Karpas-422 (cell line): ENCODE measurements around the gene CRYAA. TPM values are rescaled to one million over a fixed set of nuclear protein-coding genes. Genes with fewer than 3 reads are reported as not detected.

Experiments used
- DNase-seq: peaks from one replicate; pipeline ENCODE4 v3.0.0-alpha.2; 2015
- H2AFZ ChIP-seq: fragments of 200-600 bp; sonication (generic); 2 replicates; pipeline ENCODE4 v1.6.1; 2014; ENCODE audit warnings: antibody characterized with exemption, low read length, mixed read lengths
- H3K27ac ChIP-seq: fragments of 200-600 bp; sonication (generic); 2 replicates; pipeline ENCODE4 v1.5.1; 2014; ENCODE audit warnings: mild to moderate bottlenecking, low read length, moderate library complexity
- H3K27me3 ChIP-seq: fragments of 200-600 bp; sonication (generic); 2 replicates; pipeline ENCODE4 v1.6.1; 2014; ENCODE audit warnings: low read length, mixed read lengths
- H3K36me3 ChIP-seq: fragments of 200-600 bp; sonication (generic); 2 replicates; pipeline ENCODE4 v1.6.1; 2014; ENCODE audit warnings: low read length, mixed read lengths; ENCODE audit not compliant: insufficient read depth
- H3K4me1 ChIP-seq: fragments of 200-600 bp; sonication (generic); 2 replicates; pipeline ENCODE4 v1.6.1; 2014; ENCODE audit warnings: mild to moderate bottlenecking, low read length, mixed read lengths
- H3K4me2 ChIP-seq: fragments of 200-600 bp; sonication (generic); 2 replicates; pipeline ENCODE4 v1.6.1; 2014; ENCODE audit warnings: low read length, low read depth, mild to moderate bottlenecking; ENCODE audit not compliant: poor library complexity, severe bottlenecking
- H3K4me3 ChIP-seq: fragments of 200-600 bp; sonication (generic); 2 replicates; pipeline ENCODE4 v1.5.1; 2014; ENCODE audit warnings: mild to moderate bottlenecking, antibody characterized with exemption, low read length, mixed read lengths
- H3K79me2 ChIP-seq: fragments of 200-600 bp; sonication (generic); 2 replicates; pipeline ENCODE4 v1.6.1; 2014; ENCODE audit warnings: mild to moderate bottlenecking, low read length, mixed read lengths
- H3K9ac ChIP-seq: fragments of 200-600 bp; sonication (generic); 2 replicates; pipeline ENCODE4 v1.6.0; 2014; ENCODE audit warnings: low read length
- H3K9me2 ChIP-seq: fragments of 200-600 bp; sonication (generic), shearing (Covaris generic); replicated peaks from 2 replicates; pipeline ENCODE4 v1.6.0; 2014; ENCODE audit warnings: mild to moderate bottlenecking, low read length, moderate library complexity; ENCODE audit not compliant: insufficient read depth
- H3K9me3 ChIP-seq: fragments of 300-700, 200-600 bp; sonication (generic); 2 replicates; pipeline ENCODE4 v1.6.1; 2014; ENCODE audit warnings: low read length, mixed read lengths
- H4K20me1 ChIP-seq: fragments of 200-600 bp; sonication (generic); 2 replicates; pipeline ENCODE4 v1.6.1; 2014; ENCODE audit warnings: mild to moderate bottlenecking, antibody characterized with exemption, low read length, low read depth; ENCODE audit not compliant: insufficient read depth
- total RNA-seq: library from RNA; depleted of rRNA; stranded (reverse); fragments of >200 nt; shearing (Covaris generic); gene quantifications from 2 replicates; pipeline ENCODE4 v1.2.3, GENCODE V29; 2014; ENCODE audit warnings: low replicate concordance

CRYAA gene
- total RNA-seq, 1 experiment from 2014 or later = not detected

- no peaks in the 10 kb centered on the region for H3K9me2 ChIP-seq
- H3K4me2 ChIP-seq = no peak overlapping the region
- H3K27me3 ChIP-seq = no peaks in the 10 kb centered on the region
- peaks cover 36% of the 10 kb centered on the region for H3K9me3 ChIP-seq
- no peak overlapping the region for H3K27ac ChIP-seq
- no peaks in the 10 kb centered on the region for H4K20me1 ChIP-seq
- no peak overlapping the region for H2AFZ ChIP-seq
- peaks cover 6% of the 10 kb centered on the region; the same call in 1 of the 2 replicates for H3K36me3 ChIP-seq
- H3K4me3 ChIP-seq = no peak overlapping the region
- no peak overlapping the region for H3K9ac ChIP-seq
- peaks cover 2% of the 10 kb centered on the region for H3K4me1 ChIP-seq
- no peaks in the 10 kb centered on the region for H3K79me2 ChIP-seq
- DNase-seq = no peak
Observed at GRCh38 chr21:43201491-43201890, 32.7 kb downstream of the CRYAA start.

- no peak overlapping the region for H3K4me2 ChIP-seq
- peaks cover 6% of the 10 kb centered on the region; the same call in 1 of the 2 replicates for H3K36me3 ChIP-seq
- no peaks in the 10 kb centered on the region for H3K79me2 ChIP-seq
- no peak overlapping the region for H3K9ac ChIP-seq
- H3K4me1 ChIP-seq = no peaks in the 10 kb centered on the region
- H2AFZ ChIP-seq = no peak overlapping the region
- no peaks in the 10 kb centered on the region for H3K27me3 ChIP-seq
- H3K4me3 ChIP-seq = no peak overlapping the region
- H3K9me2 ChIP-seq = no peaks in the 10 kb centered on the region
- H3K27ac ChIP-seq = no peak overlapping the region
- H3K9me3 ChIP-seq = peaks cover 25% of the 10 kb centered on the region
- DNase-seq = no peak
- no peaks in the 10 kb centered on the region for H4K20me1 ChIP-seq
Observed at GRCh38 chr21:43203591-43203990, 34.8 kb downstream of the CRYAA start.

- no peaks in the 10 kb centered on the region for H3K27me3 ChIP-seq
- no peak overlapping the region for H3K27ac ChIP-seq
- H3K9ac ChIP-seq = no peak overlapping the region
- no peaks in the 10 kb centered on the region for H3K9me2 ChIP-seq
- H2AFZ ChIP-seq = no peak overlapping the region
- H3K4me1 ChIP-seq = no peaks in the 10 kb centered on the region
- peaks cover 14% of the 10 kb centered on the region for H3K9me3 ChIP-seq
- no peak overlapping the region for H3K4me3 ChIP-seq
- H3K36me3 ChIP-seq = peaks cover 6% of the 10 kb centered on the region; the same call in 1 of the 2 replicates
- DNase-seq = no peak
- no peak overlapping the region for H3K4me2 ChIP-seq
- H3K79me2 ChIP-seq = no peaks in the 10 kb centered on the region
- no peaks in the 10 kb centered on the region for H4K20me1 ChIP-seq
Observed at GRCh38 chr21:43204638-43205037, 35.8 kb downstream of the CRYAA start.

- Histone ChIP-seq H2AFZ (no peak overlapping the region), H3K9me2 (no peaks in the 10 kb centered on the region), H3K9me3 (peaks cover 3% of the 10 kb centered on the region), H3K4me3 (no peak overlapping the region), H3K79me2 (no peaks in the 10 kb centered on the region), H3K4me2 (no peak overlapping the region), H3K36me3 (peaks cover 2% of the 10 kb centered on the region; the same call in 1 of the 2 replicates), H3K9ac (no peak overlapping the region), H3K27me3 (no peaks in the 10 kb centered on the region), H4K20me1 (no peaks in the 10 kb centered on the region), H3K4me1 (no peaks in the 10 kb centered on the region), H3K27ac (no peak overlapping the region)
- DNase-seq = no peak
Observed at GRCh38 chr21:43206231-43207042, 37.6 kb downstream of the CRYAA start.

- H3K9ac ChIP-seq = no peak overlapping the region
- H3K4me3 ChIP-seq = no peak overlapping the region
- no peaks in the 10 kb centered on the region for H3K36me3 ChIP-seq
- H3K4me1 ChIP-seq = no peaks in the 10 kb centered on the region
- peaks cover 3% of the 10 kb centered on the region; the same call in 1 of the 2 replicates for H3K9me3 ChIP-seq
- no peak overlapping the region for H2AFZ ChIP-seq
- H4K20me1 ChIP-seq = no peaks in the 10 kb centered on the region
- H3K27me3 ChIP-seq = no peaks in the 10 kb centered on the region
- H3K9me2 ChIP-seq = no peaks in the 10 kb centered on the region
- no peaks in the 10 kb centered on the region for H3K79me2 ChIP-seq
- no peak overlapping the region for H3K27ac ChIP-seq
- no peak overlapping the region for H3K4me2 ChIP-seq
- no peak for DNase-seq
Observed at GRCh38 chr21:43207043-43207315, 38.2 kb downstream of the CRYAA start.

GRCh38 chr21:43207868-43208267 is 39.1 kb downstream of the CRYAA start:
- Histone ChIP-seq H3K4me2 (no peak overlapping the region), H3K79me2 (no peaks in the 10 kb centered on the region)
- no peak for DNase-seq

GRCh38 chr21:43208561-43209332 is 39.9 kb downstream of the CRYAA start:
- Histone ChIP-seq H3K27me3 (no peaks in the 10 kb centered on the region), H3K27ac (no peak overlapping the region)

More at GRCh38 chr21:43207868-43208267, 39.1 kb downstream of the CRYAA start:
- no peak overlapping the region for H3K4me3 ChIP-seq
- no peak overlapping the region for H3K27ac ChIP-seq
- H3K4me1 ChIP-seq = no peaks in the 10 kb centered on the region
- H3K9me2 ChIP-seq = no peaks in the 10 kb centered on the region
- no peaks in the 10 kb centered on the region for H3K36me3 ChIP-seq
- peaks cover 4% of the 10 kb centered on the region; the same call in 1 of the 2 replicates for H3K9me3 ChIP-seq
- H3K27me3 ChIP-seq = no peaks in the 10 kb centered on the region
- H3K9ac ChIP-seq = no peak overlapping the region
- no peak overlapping the region for H2AFZ ChIP-seq
- H4K20me1 ChIP-seq = no peaks in the 10 kb centered on the region

More at GRCh38 chr21:43208561-43209332, 39.9 kb downstream of the CRYAA start:
- peaks cover 4% of the 10 kb centered on the region; the same call in 1 of the 2 replicates for H3K9me3 ChIP-seq
- H2AFZ ChIP-seq = no peak overlapping the region
- no peak overlapping the region for H3K4me2 ChIP-seq
- no peak for DNase-seq
- no peaks in the 10 kb centered on the region for H4K20me1 ChIP-seq
- no peaks in the 10 kb centered on the region for H3K4me1 ChIP-seq
- H3K9me2 ChIP-seq = no peaks in the 10 kb centered on the region
- H3K36me3 ChIP-seq = no peaks in the 10 kb centered on the region
- no peak overlapping the region for H3K4me3 ChIP-seq
- no peak overlapping the region for H3K9ac ChIP-seq
- H3K79me2 ChIP-seq = no peaks in the 10 kb centered on the region
